Umbilical cord (tissue), 2 donors: ENCODE results near the gene WDR48. TPM values are rescaled to one million over a fixed set of nuclear protein-coding genes. Genes with fewer than 3 reads are reported as not detected.
A peak's percentile ranks its signal among the peaks of the same experiment; 100 is the strongest.

Source experiments
- DNase-seq: peaks from one replicate; pipeline ENCODE4 v3.0.0-alpha.2; 2015; ENCODE audit warnings: low spot score
- total RNA-seq: library from RNA; depleted of rRNA; stranded (reverse); fragments of >200 nt; gene quantifications from one replicate; pipeline ENCODE4 v1.2.3, GENCODE V29; 2014; ENCODE audit warnings: low replicate concordance; ENCODE audit not compliant: insufficient read depth

The WDR48 gene
- total RNA-seq, 1 donor from 2014 or later: 59.9 TPM

DNA sequence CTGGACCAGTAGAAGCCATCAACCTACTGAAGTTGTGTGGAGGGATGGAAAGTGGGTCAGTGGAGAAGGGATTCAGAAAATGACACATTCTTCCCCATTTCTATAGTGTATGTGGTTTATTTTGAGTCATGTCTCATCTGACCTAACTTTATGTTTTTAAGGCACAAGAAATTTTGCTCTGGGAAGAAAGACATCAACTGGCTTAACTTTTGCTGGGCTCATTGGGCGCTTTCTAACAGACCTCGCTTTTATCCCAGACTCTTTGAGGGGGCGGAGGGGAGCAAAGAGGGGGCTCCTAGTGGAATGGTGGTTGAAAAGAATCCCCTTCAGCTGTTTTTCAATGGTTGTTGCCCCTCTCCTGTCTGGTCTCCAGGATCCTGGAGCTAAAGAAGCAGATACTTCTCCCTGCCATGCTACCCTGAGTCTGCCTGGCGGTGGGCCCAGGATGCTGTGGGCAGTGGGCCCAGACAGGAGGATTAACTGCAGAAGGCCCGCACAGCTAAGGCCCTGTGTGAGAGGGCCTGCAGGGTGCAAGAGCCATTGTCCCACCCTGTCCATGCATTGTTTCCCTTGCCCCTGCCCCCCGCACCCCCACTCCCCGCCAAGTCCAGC is 87.1 kb downstream of the WDR48 start:
- peak; percentile 86 for DNase-seq

DNA sequence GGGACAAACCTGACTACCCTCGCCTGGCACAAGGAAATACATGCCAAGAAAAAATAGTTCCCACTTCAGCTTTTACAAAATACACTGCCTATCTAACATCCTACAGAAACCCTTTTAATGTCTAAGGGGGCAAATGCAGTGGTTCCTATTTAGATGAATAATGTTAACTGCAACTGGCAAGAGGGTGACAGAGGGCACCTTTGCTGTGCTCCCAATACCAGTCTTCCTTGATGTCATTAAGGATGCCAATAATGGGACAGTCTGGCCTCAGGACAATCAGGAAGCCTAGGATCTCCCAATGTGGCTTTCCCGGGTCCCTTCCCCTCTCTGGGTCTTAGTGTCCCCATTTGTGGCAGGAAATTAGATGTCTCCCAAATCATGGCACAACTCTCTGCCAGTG is 87.6 kb downstream of the WDR48 start:
- no peak for DNase-seq

DNA sequence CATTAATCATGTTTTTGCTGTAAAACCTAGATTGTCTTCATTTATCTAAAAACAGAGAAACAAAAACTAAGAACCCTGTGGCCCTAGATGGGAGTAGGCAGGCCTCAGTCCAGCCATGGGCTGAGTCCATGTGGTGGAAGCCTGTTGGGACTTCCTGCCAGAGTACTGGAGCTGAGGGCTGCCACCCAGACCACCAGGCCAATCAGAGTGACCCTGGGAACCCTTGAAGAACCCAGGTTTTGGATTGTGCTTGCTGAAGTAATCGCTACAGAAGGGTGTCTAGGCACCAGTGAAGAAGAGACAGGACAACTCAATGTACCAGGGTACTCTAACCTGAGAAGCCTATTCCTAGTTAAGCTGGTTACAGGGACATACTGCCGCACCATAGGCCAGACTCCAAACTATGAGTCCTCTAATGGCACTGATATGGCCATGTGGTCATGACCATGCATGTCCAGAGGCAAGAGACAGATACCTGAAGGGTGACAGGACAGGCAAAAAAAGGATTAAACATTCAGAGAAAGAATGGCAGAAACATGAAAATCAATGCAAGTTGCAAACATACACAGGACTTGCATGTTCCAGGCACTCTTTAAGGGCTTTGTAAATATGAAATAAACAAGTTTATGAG is 88.6 kb downstream of the WDR48 start:
- no peak for DNase-seq

GRCh38 chr3:39141171-39141995 is 89.6 kb downstream of the WDR48 start:
- peak; percentile 87 for DNase-seq

- no peak for DNase-seq
These were observed 90.3 kb downstream of the WDR48 start for GRCh38 chr3:39142067-39142466.

DNA sequence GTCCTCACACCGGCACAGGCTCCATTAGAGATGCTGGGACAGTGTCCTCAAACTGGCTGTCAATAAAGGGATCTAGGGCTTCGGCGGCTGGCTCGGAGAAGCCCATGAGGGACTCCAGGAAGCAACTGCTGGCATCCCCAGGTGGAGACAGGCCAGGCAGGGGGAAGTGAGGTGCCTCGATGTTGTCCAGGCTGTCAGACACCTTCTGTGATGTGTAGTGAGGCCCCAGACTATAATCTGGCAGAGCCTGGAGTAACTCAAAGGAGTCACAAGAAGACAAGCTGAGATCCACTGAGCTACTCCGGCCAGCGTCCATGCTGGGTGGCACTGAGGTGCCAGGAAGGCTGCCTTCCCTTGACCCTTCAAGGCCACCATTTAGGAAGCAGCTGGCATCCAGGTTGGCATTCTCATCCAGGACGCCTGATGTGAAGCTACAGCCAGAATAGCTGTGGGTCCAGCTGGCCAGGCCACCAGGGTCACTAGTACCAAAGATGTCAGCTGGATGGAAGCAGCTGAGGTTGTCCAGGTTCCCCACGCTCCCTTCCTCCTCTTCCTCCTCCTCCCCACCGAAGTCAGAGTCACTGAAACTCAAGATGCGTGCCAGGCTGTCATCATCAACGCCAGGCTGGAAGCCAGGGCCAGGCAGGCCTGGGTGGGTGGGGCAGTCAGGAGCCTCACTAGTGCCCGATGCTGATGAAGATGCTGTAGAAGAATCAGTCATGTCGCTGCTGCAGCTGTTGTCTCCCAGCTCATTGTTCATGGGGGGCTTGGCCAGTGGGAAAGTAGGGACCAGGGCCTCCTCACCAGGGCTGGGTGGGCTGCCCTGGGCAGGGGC is 91.5 kb downstream of the WDR48 start:
- DNase-seq: no peak

DNA sequence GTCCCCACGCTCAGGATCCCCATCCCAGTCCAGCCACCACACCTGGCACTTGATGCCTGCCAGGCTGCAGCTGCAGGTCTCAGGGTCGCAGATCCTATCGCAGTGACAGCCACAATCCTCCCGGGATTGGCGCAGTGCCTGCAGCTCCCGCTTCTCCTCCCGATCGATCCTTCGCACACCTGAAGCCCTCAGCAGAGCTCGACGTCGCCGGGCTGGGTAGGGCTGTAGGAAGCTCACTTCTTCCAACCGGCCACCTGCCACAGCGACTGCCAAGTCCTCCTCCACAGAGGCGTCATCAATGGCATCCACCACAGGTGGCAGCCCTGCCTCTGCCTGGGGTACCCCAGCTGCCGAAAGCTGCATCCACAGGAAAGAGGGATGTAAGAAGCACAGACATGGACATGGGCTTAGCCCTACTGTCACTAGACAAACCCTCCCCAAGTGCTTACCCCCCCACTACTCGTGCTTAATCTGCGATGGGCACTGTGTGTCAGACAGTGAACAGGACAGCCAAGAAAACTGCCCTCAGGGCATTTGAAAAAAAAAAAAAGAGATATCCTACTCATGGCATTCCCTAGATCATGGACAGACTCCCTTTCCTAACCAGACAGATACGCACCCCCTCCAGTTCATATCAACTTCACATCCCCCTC is 92.4 kb downstream of the WDR48 start:
- DNase-seq: no peak

- no peak for DNase-seq
These were observed 93.0 kb downstream of the WDR48 start for GRCh38 chr3:39144748-39145380.

DNA sequence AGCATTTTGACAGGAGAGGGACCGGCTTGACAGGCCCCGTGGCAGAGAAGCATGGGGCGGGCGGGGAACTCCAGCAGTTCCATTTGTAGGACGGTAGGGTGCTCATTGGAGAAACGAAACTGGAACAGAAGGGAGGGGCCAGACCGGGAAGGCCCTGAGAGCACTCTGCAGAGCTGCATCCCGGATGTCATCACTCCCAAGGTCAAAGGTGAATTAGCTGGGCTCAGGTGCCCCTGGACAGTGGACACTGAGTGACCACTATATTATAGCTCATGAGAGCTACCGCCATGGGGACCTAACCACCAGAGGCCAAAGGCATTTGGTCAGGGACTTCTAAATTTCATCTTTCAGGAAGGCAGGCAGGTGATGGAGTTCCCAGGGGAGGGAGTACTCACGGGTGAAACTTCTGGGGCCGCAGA is 94.3 kb downstream of the WDR48 start:
- no peak for DNase-seq

Other genes starting within 250 kb of the WDR48 start
- under 0.01 TPM for gene SCN10A, start 235.8 kb upstream of the WDR48 start, total RNA-seq
- gene SCN11A, start 72 bp upstream of the WDR48 start, total RNA-seq: 2.2 TPM
- 36.4 TPM for gene GORASP1, start 55.6 kb downstream of the WDR48 start, total RNA-seq
- 6.0 TPM for gene TTC21A, start 55.7 kb downstream of the WDR48 start, total RNA-seq
- gene CSRNP1, start 101.6 kb downstream of the WDR48 start, total RNA-seq: 53.0 TPM
- gene XIRP1, start 140.6 kb downstream of the WDR48 start, total RNA-seq: 0.72 TPM
- 6.5 TPM for gene CX3CR1, start 228.0 kb downstream of the WDR48 start, total RNA-seq